HG02623 (cell line): Measurements from ENCODE around the gene MAPRE3.

Experiments used
- ATAC-seq: cut with Tn5 transposase; IDR thresholded peaks from one replicate; pipeline ENCODE4 v1.9.1; 2021; ENCODE audit warnings: moderate library complexity; ENCODE audit not compliant: unreplicated experiment

MAPRE3 gene

GRCh38 chr2:27010139-27010538, 39.7 kb downstream of the MAPRE3 start:
- no peak for ATAC-seq

DNA sequence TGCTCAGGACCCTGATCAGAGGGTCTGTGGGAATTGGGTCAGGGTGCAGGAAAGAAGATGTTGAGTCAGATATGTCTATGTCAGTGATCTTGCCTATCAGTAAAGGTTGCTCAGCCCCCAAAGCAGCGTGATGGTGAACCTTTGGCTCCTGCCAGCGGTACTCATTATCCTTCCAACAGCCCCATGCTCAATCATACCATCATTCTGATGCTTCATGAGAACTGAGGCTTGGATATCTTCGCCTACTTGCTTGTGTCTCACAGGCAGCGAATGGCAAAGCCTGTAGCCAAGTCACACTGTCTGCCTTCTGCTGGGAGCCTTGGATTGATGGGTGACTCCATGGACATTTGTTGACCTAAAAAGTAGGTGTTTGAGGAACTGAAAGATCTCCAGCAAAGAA, 43.3 kb downstream of the MAPRE3 start:
- ATAC-seq, result no peak

- no peak for ATAC-seq
Observed at GRCh38 chr2:27014771-27015433, 44.5 kb downstream of the MAPRE3 start.

DNA sequence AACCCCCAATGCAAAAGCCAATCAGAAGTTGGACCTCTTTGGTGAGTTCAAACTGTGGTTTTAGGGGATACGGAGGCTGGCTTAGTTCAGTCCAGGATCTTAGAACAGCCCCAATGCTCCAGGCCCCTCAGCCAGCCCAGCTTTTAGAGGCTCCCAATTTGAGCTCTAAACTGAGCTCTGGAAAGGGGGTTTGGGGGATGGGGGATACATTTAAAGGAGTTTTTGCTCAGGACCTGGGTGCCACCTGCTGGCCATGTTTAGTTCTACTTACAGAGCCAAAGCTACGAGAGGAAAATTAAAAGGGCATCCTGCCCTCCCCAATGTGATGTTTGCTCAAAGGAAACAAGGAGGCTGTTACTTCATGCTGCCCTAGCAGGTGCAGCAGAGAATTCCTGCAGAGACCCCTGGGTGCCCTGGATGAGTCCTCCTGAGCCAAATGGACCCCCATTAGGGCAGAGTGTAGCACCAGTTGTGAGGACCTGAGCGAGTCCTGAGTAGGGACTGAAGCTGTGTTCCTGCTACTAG, 46.4 kb downstream of the MAPRE3 start:
- ATAC-seq, result no peak

GRCh38 chr2:27018142-27018541, 47.7 kb downstream of the MAPRE3 start:
- ATAC-seq, result no peak

DNA sequence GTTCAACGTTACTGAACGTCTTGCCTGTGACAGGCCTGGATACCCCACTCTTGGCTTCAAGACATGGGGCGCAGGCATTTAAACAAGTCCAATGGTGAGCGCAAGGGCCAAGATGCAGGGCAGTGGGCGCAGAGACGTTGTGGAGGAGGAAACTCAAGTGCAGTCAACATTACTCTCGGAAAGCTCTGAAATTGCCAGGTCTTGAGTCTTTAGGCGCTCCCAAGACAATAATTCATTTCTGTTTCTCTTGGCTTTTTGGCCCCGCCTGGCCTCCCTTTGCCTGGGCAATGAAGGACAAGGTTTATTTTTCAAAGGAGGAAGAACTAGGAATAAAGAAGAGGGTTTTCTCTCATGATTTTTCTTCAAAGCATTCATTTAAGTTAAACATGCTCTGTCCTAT, 49.0 kb downstream of the MAPRE3 start:
- ATAC-seq, result no peak

DNA sequence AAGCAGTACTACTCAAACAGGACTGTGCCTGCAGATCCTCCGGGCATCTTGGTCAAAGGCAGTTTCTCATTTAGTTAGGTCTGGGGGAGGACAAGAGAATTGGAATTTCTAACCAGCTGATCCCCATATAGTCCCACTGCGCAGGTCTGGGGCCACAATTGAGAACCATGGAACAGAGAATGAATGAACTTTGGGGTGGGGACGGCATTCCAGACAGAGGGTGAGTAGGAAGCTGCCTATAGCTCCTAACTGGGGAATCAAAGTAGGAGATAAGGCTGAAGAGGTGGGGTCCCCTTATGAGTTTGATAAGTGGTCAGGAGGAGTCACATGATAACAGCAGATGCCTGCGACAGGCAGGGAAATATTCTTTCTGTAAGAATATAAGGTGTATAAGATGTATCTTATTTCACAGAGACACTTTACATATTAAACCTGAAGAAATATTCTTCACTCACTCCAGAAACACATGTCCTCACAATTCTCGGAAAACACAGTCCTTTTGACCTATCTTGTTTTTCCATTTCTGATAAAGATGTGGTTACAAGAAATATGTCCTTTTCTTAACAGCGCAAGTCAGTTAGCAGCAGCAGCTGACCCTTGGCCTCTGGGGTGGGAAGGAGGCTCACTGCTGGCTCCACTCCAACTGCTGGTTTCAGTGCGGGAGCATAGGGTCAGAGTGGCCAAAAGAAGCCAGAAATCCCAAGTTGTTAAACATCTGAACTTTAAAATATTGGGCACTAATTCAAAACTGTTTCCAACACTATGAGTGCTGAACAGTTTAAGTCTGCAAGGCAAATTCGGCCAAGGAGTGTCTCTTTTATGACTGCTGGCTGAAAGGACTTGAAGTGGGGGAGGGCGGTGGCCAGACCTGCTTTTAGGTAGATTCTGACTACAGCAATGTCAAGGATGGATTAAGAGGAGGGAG, 49.8 kb downstream of the MAPRE3 start:
- ATAC-seq, result no peak

- no peak for ATAC-seq
Observed at GRCh38 chr2:27021253-27022049, 51.0 kb downstream of the MAPRE3 start.

DNA sequence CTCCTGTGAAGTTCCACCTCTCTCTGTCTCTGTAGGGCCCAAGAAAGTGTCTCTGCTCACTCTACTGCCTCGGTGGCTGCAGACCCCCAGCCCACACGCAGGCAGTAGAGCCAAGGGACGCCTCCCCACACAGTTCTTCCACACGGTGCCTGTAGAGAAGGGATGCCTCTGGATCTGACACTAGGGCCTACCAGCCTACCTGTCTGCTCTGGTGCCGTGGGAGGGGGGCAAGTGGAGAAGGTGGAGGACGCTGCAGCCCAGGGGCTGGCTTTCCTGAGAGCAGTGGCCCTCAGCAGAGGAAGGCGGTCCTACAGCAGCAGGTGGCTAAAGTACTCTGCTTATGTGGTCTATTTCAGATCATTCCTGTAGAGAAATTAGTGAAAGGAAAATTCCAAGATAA, 53.3 kb downstream of the MAPRE3 start:
- ATAC-seq, result no peak

DNA sequence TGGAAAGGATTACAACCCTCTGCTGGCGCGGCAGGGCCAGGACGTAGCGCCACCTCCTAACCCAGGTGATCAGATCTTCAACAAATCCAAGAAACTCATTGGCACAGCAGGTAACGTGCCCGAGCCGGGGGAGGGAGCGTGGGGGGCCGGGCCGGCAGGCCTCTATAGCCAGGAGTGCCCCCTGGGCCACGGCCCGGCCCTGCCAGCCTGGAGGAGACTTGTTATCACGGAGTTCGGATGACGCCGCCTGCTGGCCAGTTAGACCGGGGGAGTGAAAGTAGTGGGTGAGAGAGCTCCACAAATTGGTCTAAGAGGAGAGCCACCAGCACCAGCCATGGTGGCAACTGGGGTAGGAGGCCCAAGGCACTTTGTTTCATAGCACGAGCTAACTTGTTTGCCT, 53.8 kb downstream of the MAPRE3 start:
- no peak for ATAC-seq

DNA sequence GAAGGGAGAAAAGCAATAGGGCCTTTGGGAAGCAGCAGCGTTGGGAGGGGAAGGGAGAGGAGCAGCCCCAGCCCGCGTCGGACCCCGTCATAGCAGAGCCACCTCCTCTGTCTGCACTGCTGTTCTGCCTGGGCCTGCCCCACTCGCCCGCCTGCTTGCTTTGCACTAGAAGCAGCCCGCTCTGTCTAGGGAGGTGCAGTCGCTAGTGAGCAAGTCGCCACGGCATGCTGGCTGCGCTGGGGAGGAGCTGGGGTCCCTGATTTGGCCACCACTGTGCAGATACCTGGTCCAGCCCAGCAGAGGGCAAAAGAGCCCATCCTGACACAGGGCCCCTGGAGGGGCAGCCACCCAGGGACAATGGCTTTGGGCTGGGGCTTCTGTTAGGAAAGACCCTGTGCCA, 54.4 kb downstream of the MAPRE3 start:
- no peak for ATAC-seq

DNA sequence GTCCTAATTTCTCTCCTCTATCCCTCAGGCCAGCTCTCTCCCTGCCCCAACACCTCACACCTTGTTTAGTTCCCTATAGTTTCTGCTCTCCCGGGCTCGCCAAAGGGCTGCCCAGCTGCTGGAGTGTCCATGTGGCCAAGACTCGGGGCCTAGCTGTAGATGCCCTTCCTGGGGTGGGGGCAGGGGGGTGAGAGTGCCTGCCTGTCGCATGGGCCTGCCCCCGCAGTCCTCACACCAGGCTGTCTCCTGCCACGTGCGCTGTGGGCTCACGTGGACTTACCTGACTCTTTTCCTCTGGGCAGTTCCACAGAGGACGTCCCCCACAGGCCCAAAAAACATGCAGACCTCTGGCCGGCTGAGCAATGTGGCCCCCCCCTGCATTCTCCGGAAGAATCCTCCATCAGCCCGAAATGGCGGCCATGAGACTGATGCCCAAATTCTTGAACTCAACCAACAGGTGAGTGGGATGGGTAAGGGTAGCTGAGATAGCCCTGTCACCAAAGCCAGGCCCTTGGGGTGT, 54.9 kb downstream of the MAPRE3 start:
- ATAC-seq, result no peak

DNA sequence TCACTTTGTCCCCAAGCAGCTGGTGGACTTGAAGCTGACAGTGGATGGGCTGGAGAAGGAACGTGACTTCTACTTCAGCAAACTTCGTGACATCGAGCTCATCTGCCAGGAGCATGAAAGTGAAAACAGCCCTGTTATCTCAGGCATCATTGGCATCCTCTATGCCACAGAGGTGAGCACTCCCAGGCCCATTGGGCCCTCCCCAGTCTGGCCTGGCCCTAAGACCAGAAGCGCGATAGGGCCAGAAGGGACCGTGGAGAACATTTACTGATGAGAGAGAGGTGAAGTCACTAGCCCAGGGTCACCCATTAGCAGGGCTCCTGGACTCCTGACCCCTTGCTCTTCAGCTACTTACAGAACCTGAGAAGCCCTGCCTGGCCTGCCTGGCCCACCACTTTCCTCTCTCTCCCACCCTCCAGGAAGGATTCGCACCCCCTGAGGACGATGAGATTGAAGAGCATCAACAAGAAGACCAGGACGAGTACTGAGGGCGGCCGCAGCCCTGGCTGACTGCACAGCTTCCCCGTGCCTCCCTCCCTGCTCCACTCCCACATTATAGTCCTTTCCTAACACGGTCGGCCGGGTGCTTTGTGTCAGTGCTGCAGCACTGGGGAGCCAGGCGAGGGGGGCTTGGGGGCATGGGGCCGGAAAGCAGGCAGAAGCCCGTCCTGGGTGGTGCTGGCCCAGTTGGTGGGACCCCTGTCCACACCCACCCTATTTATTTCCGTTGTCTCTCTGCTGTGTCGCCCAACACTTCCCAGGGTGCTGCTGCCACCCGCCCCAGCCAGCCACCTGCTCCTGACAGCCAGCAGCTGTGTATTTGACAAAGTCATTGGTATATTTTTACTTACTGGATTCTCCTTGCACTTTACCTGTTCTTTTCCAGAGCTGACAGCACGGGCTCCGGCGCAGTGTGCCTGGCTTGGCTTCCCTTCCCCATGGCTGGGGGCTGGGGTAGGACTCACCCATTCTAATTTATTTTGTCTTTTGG, 55.7 kb downstream of the MAPRE3 start:
- no peak for ATAC-seq

- no peak for ATAC-seq
Observed at GRCh38 chr2:27027211-27027651, 56.8 kb downstream of the MAPRE3 start.

- no peak for ATAC-seq
Observed at GRCh38 chr2:27029051-27029450, 58.6 kb downstream of the MAPRE3 start.

DNA sequence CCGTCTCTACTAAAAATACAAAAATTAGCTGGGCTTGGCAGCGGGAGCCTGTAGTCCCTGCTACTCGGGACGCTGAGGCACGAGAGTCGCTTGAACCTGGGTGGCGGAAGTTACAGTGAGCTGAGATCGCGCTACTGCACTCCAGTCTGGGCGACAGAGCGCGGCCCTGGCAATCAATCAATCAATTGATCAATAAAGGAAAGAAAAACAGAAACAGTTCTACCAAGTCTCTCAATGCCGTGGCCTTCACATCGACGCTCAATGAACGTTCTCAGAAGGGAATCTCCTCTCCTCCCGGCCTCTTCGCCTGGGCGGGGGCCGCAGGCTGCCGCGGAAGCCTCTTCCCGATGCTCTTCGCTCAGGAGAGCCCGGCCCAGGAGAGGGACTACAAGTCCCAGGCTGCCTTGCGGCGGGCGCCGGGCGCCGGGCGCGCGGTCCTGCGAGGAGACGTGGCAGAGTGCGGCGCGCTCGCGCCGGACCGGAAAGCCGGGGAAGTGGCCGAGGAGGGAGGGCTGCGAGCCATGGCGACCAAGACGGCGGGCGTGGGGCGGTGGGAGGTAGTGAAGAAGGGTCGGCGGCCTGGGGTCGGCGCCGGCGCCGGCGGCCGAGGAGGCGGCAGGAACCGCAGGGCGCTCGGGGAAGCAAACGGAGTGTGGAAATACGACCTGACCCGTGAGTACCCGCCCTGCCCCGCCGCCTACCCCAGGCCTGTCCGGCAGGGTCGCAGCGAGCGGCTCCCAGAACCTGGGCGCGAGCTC, 62.2 kb downstream of the MAPRE3 start, which contains the start of gene TMEM214:
Gene TMEM214, plus strand, starts transcription at position 471 of the 758 bp plus-strand sequence. Its CDS starts 51 bp downstream, at position 522.
- ATAC-seq, result peak; percentile 88

DNA sequence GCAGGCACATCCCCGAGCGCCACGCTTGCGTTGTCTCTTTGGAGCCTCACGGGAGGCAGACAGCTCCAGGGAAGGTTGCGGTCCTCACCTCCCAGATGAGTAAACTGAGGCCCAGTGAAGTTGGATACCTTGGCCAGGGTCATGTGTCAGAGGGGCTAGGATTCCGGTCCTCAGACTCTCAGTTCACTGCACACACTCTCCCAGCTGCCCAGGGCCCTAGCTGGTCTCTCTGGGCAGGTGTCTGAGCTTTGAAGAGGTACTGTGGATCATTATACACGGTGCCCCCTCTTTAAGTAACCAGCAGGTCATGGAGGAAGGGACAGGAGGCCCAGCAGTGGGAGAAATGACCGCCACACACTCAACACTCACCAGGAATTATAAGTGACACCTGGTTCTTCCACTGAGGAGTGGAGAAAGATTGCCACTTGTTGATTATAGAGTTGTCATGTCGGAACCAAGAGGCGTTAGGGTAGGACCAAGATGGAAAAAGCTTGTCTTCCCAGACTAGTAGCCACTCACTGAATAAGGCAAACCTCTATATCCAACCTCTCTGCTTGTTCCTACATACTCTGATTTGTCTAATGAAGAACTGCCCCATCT, 62.9 kb downstream of the MAPRE3 start:
- no peak for ATAC-seq

DNA sequence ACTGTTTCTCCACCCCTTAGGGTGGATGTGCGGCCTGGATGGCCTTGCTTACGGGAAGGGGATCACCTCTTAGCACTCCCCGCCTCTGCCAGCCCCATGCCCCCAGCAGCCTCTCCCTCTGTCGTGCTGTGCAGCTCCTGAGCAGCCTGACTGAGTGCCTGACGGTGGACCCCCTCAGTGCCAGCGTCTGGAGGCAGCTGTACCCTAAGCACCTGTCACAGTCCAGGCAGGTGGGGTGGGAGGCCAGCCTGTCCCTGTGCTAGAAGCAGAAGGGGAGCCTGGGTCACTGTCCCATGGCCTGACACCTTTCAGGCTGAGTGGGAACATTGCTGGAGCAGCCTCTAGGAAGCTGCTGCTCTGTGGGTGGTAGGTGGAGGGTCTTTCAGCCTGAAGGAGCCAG, 67.6 kb downstream of the MAPRE3 start:
- ATAC-seq, result no peak
